K562 (cell line): ENCODE results near the gene KDM2B. TPM values are rescaled to one million over a fixed set of nuclear protein-coding genes. Genes with fewer than 3 reads are reported as not detected.
A peak's percentile ranks its signal among the peaks of the same experiment; 100 is the strongest.

Experiments
- ARID2 ChIP-seq: fragments of 450-650 bp; IDR thresholded peaks from 2 replicates; pipeline ENCODE4 v1.6.1; 2017; ENCODE audit warnings: antibody characterized with exemption, mild to moderate bottlenecking
- ATF7 ChIP-seq: fragments of 450-650 bp; IDR thresholded peaks from 2 replicates; pipeline ENCODE4 v1.7.1; 2014; ENCODE audit warnings: mild to moderate bottlenecking, moderate library complexity
- E2F5 ChIP-seq: sonication (generic); formaldehyde crosslinking; IDR thresholded peaks from 2 replicates; pipeline ENCODE4 v1.8.0; 2022; ENCODE audit warnings: mild to moderate bottlenecking, missing genetic modification reagents
- FUS ChIP-seq: fragments of 200-400 bp; formaldehyde crosslinking; optimal IDR thresholded peaks from 2 replicates; pipeline ENCODE3; 2017; ENCODE audit warnings: low read depth, low read length
- HNRNPUL1 ChIP-seq: fragments of 200-400 bp; formaldehyde crosslinking; IDR thresholded peaks from 2 replicates; pipeline ENCODE4 v1.6.1; 2017; ENCODE audit warnings: low read length
- KAT8 ChIP-seq: fragments of 450-650 bp; IDR thresholded peaks from 2 replicates; pipeline ENCODE4 v1.6.1; 2016; ENCODE audit warnings: low read depth, mild to moderate bottlenecking
- MAFF ChIP-seq: IDR thresholded peaks from 2 replicates; pipeline ENCODE4 v1.6.1; 2012; ENCODE audit warnings: low read length, improper control_type of control experiment
- MBD1 ChIP-seq: fragments of 250-450 bp; sonication (Bioruptor Pico); IDR thresholded peaks from 2 replicates; pipeline ENCODE4 v1.8.0; 2022; ENCODE audit warnings: inconsistent platforms
- MIER1 ChIP-seq: fragments of 450-650 bp; IDR thresholded peaks from 2 replicates; pipeline ENCODE4 v1.6.1; 2016; ENCODE audit warnings: antibody characterized with exemption, mild to moderate bottlenecking, low read depth
- PREB ChIP-seq: sonication (generic); formaldehyde crosslinking; IDR thresholded peaks from 2 replicates; pipeline ENCODE4 v1.8.1; 2023; ENCODE audit warnings: mild to moderate bottlenecking, missing genetic modification reagents
- PURB ChIP-seq: sonication (generic); formaldehyde crosslinking; IDR thresholded peaks from 2 replicates; pipeline ENCODE4 v1.9.0; 2021; ENCODE audit warnings: low read depth, mild to moderate bottlenecking, missing genetic modification reagents
- SNRNP70 ChIP-seq: fragments of 200-400 bp; formaldehyde crosslinking; optimal IDR thresholded peaks from 2 replicates; pipeline ENCODE3; 2017; ENCODE audit warnings: low read depth, low read length
- SRSF9 ChIP-seq: fragments of 200-400 bp; formaldehyde crosslinking; IDR thresholded peaks from 2 replicates; pipeline ENCODE4 v1.6.1; 2017; ENCODE audit warnings: low read depth, low read length, borderline replicate concordance
- TBL1XR1 ChIP-seq, 2 experiments: IDR thresholded peaks; 2 replicates each; pipeline ENCODE4 v1.6.1; 2012; ENCODE audit warnings: improper control_type of control experiment in 2 of 2, low read length in 2 of 2, mild to moderate bottlenecking in 1 of 2
- TBP ChIP-seq: optimal IDR thresholded peaks from 2 replicates; pipeline ENCODE3; 2011; ENCODE audit warnings: low read depth, low read length, improper control_type of control experiment
- ZNF395 ChIP-seq: fragments of 200-800 bp; sonication (Bioruptor generic); IDR thresholded peaks from 2 replicates; pipeline ENCODE4 v1.6.1; 2017; ENCODE audit warnings: missing genetic modification characterization, missing compliant biosample characterization
- ZNF431 ChIP-seq: sonication (generic); formaldehyde crosslinking; IDR thresholded peaks from 2 replicates; pipeline ENCODE4 v1.8.0; 2022; ENCODE audit warnings: mild to moderate bottlenecking, missing genetic modification reagents
- ZNF507 ChIP-seq: conservative IDR thresholded peaks from 2 replicates; pipeline ENCODE4 v1.6.1; 2017; ENCODE audit warnings: missing genetic modification characterization, missing compliant biosample characterization
- polyA plus RNA-seq, 8 experiments: library from polyadenylated mRNA; depleted of rRNA in 4 of 8; stranded (reverse) in 5 of 8; unstranded in 3 of 8; fragments of >200 nt; fragmentation: Nextera tagmentation in 2 of 8; fragmentation: Illumina TruSeq in 1 of 8; extraction: Ambion mirVana in 2 of 8; extraction: Trizol in 1 of 8; gene quantifications; 2 replicates each; pipeline versions ENCODE4 v1.2.1 to v1.2.3, GENCODE V29; 2011 to 2014; ENCODE audit warnings: inconsistent platforms in 1 of 8, missing spikeins in 1 of 8
- total RNA-seq, 7 experiments: library from RNA; depleted of rRNA in 6 of 7; stranded (reverse); fragments of >200 nt in 6 of 7; fragmentation: Illumina TruSeq in 2 of 7; extraction: Trizol in 2 of 7; gene quantifications; 2 replicates each; pipeline versions ENCODE4 v1.2.1 to v1.2.3, GENCODE V29; 2011 to 2021; ENCODE audit warnings: low replicate concordance in 1 of 7

Gene KDM2B
- total and polyA plus RNA-seq, 9 of the 15 experiments (the other 6 are each of a cell fraction or from before 2014, with no cell fraction given): 7.4 to 50.5 (median 22.5) TPM

GRCh38 chr12:121579981-121580868, 598 bp downstream of the KDM2B start (continued):
- TF ChIP-seq E2F5 (no peak), PREB (CRISPR knock-in tag) (no peak), FUS (no peak), ZNF507 (tag) (no peak), ZNF431 (CRISPR knock-in tag) (no peak), MIER1 (no peak), KAT8 (no peak), SRSF9 (no peak), ARID2 (no peak), TBP (no peak), SNRNP70 (no peak), ATF7 (peak; percentile 56), MAFF (no peak), MBD1 (CRISPR knock-in tag) (no peak), HNRNPUL1 (no peak), PURB (CRISPR knock-in tag) (no peak), ZNF395 (CRISPR knock-in tag) (no peak), TBL1XR1 (IDR thresholded peaks at IDR 0.05; ENCODE audit: low read length in 2 of 2) (no peak)
